Activated CD4-positive, CD25-positive, alpha-beta regulatory T cell (primary cell): Measurements from ENCODE around the gene MRPS11.
"Not testable (repeated sequence)": the region's sequence is repeated elsewhere in the genome, so short reads cannot be mapped to it uniquely, and the experiment has no call there.

Experiments
- DNase-seq, 4 experiments: peaks; one replicate each; lab custom pipeline; 2025; lab: John Stamatoyannopoulos, UW

The MRPS11 gene

DNA sequence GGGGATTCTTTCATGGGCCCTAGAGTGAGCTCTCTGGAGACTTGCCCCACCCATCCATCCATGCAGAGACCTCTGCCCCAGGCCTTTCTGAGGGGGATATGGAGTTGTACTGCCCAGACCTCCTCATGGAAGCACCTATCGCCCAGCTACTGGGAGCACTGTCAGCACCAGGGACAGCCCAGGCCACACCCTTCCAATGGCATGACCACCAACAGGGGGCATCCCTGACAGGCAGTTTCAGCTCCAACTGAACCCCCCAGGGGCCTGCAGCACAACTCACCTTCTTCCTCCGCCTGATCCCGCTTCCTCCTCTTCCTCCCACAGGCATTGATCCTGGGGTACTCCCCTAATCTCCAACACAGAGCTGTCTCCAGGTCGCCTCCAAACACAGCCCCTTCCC is 21.8 kb downstream of the MRPS11 start:
- DNase-seq, result no peak

DNA sequence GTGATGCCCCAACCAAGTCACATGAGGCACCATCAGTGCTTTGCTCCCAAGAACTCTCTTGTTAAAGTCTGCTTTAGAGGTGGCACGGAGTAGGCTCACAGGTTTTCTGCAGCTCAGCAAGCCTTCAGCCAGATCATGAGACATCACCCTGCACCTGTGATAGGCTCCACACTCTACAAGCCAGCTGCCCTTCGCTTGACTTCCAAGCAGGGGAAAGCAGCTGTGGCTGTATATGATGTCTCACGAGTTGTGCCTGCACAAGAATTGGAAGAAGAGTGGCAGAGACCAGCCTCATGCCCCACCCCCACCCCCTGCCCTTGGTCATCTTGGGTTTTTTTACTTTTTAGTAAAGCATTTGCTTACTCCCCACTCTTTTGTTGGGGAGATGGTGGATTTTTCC is 22.5 kb downstream of the MRPS11 start:
- no peak for DNase-seq

DNA sequence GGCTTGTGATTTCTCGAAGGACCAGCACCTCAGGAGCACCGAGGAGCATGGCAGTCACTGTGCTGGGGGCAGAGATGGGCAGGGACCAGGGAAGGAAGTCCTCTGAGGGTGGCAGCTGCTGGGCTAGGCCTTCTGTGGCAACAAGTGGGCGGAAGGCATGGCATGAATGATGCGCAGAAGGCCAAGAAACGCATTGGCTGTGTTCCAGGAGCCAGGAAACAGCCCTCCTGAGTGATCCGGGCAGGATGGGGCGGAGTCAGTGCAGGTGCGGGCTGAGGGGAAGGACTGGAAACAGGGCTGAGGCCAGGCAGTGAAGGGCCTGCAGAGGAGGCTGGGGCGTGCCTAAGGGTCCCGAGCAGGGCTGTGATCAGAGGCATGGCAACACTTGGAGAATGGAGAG is 23.6 kb downstream of the MRPS11 start:
- no peak for DNase-seq

DNA sequence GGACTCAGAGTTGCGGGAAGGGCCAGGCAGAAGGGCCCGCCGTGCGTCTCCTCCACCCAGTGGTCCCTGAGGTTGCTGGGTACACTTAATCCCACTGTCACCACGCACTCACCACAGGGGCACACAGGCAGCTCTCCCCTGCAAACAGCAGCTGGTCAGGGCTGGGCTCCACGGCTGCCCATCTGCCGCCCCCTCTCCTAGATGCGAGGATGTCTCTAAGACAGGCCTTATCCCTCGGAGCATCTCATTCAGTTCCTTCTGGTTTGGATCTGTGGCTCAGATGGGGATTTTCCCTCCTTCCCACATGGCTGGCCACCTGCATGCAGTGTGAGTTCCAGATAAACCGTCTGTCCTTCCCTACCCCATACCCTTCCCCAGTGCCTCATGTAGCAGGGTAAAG is 26.3 kb downstream of the MRPS11 start:
- DNase-seq, result no peak

DNA sequence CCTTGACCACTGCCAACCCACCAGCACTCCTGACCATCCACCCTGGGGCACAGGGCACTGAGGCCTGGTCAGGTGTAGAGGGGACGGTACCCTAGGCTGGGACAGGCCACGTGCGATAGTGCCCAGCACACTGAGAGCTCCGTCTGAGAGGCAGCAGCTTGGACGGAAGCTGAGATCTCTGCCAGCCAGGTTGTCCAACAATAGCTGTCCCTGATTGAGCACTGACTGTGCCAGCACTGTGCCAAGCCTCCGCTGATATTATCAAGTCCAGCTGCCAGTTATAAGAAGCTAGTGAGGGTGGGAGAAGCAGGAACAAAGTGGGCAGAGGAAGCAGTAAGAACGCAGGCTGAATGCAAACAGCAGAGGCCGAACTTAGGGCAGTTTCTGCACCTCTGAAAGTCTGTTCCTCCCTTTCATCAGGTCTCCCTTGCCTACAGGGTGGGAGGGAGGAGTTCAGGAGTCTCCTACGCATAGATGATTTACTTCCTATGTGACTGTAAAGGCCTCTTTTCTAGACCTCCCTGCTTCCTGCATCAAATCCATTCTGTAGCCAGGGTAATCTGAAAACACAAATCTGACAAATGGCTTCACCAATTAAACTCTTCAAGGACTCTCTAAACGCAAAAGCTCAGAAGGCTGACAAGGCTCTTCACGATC is 29.7 kb downstream of the MRPS11 start:
- DNase-seq, result no peak

DNA sequence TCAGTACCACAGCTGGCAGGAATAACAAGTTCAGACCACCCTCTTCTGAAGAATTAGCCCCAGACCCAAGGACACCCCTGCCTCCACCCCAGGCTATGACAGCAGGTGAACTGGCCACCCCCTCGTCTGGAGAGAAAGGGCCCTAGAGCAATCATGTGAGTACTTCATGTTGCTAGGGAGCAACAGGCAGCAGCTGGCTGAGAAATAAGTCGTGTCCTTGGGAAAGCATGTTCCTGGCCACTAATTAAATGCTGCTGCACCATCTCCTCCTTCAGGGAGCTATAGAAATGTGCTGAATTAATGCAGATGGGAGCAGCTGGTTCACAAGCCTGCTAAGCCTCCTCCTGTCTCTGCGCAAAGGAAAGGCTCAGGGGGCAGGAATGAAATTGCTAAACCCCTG is 31.5 kb downstream of the MRPS11 start:
- DNase-seq, result no peak

DNA sequence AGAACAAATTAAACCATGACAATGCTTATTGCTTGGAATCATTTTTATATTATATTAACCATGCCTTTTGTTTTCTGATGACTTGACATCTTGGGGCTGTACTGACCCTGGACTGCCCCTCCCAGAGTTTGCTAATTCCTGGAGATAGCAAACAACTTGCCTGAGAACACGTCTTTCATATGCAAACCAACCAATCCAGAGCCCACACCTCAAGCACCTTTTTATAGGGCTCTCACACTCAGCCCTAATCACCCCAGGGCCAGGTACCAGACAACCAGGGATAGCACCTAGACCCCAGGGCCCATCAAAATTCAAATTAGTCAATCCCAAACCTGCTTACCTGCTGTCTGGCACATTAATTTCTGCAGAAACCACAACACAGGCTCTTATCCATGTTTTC is 36.9 kb downstream of the MRPS11 start:
- no peak for DNase-seq

DNA sequence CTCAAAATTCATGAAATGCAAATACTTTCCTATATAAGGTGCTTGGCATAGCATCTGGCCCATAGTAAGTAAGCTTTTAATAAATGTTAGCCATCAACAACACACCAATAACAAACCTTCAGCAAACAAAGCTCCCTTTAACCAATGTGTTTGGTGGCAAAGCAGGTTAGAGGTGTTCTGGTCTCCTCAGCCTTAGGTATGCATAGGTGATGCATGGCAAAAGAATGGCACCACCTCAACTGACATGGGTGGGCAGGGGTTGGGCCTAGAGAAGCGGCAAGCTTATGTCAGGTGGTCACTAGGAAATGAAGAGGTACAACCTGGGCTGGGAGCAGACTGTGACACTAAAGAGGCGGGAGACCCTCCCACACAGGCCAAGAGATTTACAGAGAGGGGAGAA is 38.2 kb downstream of the MRPS11 start:
- no peak for DNase-seq

DNA sequence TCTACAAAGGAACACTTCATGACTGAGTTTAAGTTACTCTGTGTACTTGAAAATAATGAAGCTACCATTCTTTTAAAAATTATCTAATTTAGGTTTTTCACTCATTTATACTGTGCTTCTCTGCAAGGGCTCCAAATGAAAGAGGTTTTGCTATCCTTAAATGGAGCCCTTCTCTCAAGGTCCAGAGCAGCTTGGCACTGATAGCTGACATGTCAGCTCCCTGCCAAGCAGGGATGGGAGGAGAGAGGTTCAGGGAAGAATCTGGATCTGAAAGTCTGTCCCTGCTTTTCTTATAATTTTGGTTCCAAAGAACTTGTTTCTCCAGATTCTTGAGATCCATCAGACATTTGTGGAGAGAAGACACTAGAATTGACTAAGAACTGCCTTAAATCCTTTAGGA is 39.1 kb downstream of the MRPS11 start:
- DNase-seq, result no peak

DNA sequence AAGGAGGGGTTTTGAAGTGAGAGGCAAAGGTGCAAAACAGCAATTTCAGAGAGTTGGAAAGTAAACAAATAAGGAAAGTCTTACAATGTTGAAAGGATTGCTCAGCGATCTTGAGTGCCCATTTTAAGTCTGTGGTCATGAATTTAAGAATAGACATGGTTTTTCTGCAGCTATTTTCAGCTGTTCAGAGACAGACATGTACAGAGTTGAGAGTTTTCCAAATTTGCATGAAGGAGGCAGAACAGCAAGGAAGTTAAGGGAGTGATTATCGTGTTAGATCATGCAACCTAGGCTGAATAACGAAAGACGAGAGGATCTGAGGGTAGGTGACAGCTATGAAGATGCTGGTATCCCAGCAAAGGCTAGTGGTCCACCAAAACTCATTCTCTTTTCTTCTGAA is 41.8 kb downstream of the MRPS11 start:
- no peak for DNase-seq

DNA sequence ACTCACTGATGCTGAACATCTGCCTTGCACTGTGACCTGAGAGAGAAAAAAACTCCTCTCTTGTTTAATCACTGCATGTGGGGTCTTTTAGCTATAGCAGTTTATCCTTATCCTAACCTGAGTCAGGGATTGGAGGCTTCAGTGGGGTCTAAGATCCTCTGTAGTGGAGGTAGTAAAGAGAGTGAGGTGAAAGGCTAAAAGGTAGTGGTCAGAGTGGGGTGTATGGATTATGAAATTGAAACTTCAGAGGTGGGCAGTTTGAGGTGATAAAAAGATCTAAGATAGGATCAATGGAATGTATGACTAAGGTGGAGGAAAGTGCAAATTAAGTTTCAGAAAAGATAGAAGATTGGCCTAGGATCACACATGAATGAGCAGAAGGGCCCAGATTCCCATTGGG is 42.5 kb downstream of the MRPS11 start:
- no peak for DNase-seq

DNA sequence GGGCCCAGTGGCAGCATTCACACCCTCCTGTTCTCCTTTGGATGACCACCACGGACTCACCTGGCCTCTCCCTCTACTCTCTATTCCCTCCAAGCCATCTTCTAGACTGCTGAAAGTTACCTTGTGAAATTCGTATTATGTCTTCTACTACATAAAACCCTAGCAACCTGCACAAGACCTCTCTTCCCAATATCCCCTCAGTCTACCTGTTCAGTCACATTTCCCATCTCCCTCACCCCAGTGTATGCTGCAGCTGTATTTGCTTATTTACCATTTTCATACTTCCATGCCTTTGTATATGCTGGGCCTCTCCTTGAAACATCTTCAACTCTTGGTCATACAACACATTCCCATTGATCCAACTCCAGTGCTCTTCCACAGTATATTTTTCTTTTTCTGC is 43.7 kb downstream of the MRPS11 start:
- no peak for DNase-seq

DNA sequence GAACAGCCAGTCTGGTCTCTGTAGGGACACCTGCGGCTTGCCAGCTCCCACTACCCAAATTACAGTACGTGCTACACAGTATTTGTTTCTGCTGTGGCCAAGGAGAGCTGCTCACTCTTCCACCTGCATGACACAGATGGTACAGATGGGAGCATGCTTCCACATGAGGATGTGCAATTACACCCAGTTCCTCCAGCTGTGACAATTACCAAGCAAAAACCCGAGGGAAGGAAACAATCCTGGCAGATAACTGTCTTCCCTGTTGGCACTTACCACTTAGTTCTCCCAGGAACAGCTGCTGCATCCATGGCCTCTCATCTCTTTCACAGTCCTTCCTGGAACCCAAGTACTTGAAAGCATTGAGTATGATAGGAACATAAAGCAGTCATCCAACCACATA is 44.6 kb downstream of the MRPS11 start:
- no peak for DNase-seq

DNA sequence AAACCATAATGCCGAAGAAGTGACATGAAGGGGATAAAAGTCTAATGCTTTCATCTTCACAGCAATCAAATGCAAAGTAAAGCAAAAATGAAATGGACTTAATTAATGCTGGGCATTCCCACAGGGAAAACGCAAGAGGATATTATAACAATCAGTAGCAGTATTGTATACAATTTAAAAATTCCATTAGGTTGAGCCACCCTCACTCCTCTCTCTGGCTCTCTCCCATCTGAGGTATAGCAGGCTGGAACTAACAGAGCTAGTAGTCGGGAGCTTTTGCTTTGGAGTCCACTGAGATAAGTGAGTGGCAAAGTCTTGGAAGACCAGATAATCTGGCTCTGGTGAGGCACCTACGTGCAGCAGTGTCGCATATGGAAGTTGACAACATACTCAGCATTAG is 45.1 kb downstream of the MRPS11 start:
- DNase-seq, result no peak

DNA sequence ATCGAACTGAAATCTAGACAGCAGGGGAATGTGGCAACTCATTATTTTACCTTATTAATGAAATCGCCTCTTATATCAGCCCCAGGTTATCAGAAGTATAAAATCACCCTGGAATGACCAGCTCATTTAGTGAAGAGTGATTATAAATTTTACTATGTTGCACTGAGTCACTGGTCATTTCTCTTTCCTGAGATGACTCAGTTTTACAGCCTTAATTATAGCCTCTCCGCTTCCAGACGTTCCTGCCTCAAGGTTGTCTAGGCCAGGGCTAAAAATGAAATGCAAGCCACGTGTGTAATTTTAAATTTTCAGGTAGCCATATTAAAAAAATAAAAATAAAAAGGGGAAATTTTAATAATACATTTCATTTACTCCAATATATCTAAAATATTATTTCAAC is 45.7 kb downstream of the MRPS11 start:
- no peak for DNase-seq

DNA sequence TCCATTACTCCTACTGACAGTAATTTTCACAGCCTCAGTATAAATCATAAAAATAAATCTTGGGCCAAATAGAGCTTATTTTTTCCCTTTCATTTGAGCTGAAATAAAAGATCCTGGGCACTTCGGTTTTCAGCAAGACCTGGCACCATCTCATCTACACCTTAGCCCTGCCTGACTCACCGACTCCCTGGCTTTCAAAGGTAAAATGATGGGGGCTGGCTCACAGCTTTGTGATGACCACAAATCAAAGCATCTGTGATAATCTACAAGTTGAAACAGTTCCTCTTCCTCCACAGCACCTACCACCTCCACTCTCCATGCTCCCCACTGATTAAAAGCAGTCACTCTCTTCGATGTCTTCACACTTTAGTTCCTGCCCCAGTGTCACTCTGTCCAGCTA is 51.4 kb downstream of the MRPS11 start:
- DNase-seq, result no peak

DNA sequence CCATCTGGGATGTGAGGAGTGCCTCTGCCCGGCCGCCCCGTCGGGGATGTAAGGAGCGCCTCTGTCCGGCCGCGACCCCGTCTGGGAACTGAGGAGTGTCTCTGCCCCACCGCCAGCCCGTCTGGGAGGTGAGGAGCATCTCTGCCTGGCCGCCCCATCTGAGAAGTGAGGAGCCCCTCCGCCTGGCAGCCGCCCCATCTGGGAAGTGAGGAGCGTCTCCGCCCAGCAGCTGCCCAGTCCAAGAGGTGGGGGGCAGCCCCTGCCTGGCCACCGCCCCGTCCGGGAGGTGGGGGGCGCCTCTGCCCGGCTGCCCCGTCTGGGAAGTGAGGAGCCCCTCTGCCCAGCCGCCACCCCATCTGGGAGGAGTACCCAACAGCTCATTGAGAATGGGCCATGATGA is 56.6 kb downstream of the MRPS11 start:
- not testable (repeated sequence) for DNase-seq

DNA sequence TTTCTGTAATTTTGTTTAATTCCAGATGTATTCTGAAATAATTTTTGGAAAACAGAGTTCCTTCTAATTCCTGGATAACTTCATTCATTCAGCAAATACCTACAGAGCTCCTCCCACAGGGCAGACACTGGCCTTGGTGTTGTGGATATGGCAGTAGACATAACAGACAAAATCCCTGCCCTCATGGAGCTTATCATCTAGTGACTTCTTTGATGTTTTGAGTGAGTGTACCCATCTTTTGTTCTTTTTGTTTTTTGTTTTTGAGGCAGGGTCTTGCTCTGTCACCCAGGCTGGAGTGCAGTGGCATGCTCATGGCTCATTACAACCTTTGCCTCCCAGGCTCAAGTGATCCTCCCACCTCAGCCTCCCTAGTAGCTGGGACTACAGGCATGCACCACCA is 57.9 kb downstream of the MRPS11 start:
- DNase-seq, result no peak

DNA sequence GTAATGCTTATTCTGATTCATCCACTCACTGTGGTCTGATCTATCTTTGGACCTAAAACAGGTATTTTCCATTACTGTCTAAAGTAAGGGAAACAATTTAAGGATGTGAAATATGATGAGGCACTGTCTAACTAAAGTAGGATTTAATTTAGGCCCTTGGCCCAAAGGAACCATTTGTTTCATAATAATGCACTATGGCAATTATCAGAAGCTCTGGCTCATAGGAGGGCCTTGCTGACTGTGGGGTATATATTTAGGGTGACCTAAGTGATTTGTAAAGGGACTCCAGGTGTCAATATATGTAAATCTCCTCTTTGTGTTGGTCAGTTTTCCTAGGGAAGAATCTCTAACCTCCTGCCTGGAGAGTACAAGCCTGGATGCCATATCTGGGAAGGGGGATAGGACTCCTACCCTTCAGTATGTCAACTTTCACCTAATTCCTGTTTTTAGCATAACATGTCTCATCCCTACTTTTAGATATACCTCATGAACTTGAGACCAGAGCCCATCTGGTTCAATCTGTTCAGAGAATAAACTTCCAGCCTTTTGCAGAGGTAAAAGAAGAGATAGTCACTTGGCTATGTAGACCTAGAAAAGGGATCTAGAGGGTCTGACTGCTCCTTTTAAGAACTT is 58.9 kb downstream of the MRPS11 start:
- no peak for DNase-seq

DNA sequence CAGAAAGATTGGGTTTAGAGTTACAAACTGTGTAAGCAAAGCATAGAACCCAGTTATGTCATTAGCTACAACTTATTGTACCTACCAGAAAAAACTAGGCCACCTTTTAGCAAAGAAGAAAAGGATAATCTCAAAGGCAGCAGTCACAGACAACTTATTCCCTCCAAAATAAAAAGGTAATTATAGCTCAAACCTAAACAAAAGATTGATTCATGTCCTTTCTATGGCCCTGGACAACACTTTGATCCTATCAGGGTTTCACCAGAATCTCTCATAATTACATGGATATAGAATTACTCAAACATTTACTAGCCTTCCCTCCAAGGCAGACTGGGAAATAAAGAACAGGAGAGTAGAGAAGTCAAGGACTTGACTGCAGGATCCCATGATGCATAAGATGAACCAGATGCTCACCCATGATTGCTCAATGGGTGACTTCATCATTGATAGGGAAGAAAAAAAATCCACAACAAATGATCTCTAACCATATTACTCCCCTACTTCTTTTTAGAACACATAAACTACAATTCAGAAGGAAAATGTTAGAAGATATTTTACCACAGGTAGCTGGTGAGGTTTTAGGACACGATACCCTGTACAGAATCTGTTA is 61.6 kb downstream of the MRPS11 start:
- no peak for DNase-seq
